HCT116 (cell line): ENCODE data around the gene VCX3B. TPM values are rescaled to one million over a fixed set of nuclear protein-coding genes. Genes with fewer than 3 reads are reported as not detected.

Experiments used
- ATAC-seq: fragments of 200-7000 bp; cut with Tn5 transposase; 2 replicates; pipeline ENCODE4 v1.9.1; 2020; ENCODE audit warnings: mild to moderate bottlenecking, moderate library complexity
- BruUV-seq: library from RNA; stranded (reverse); fragments of 400-500 nt; replicated peaks from 2 replicates; lab custom pipeline; 2021; lab: Mats Ljungman, UMichigan
- CTCF ChIA-PET: fragments of 300-600 bp; sonication (Branson Sonifier 250); formaldehyde crosslinking; loops from one replicate; lab custom pipeline; 2021; ENCODE audit warnings: antibody characterized with exemption; lab: Charles Lee
- POLR2A ChIA-PET: fragments of 300-600, 350-600 bp; sonication (Branson Sonifier 250); formaldehyde crosslinking; loops from one replicate; lab custom pipeline; 2021; ENCODE audit warnings: antibody characterized with exemption; lab: Charles Lee
- RAD21 ChIA-PET, 2 experiments: fragments of 300-600 bp; sonication (Branson Sonifier 250); formaldehyde crosslinking; loops; one replicate each; lab custom pipeline; 2023; ENCODE audit warnings: low total read pairs in 2 of 2; ENCODE audit not compliant: uncharacterized antibody in 2 of 2, unreplicated experiment in 2 of 2, low non-redundant PET in 1 of 2; lab: Charles Lee
- DNase-seq: peaks from one replicate; pipeline ENCODE4 v3.0.0-alpha.2; 2010; ENCODE audit warnings: low read depth, low spot score
- H2AFZ ChIP-seq: fragments of 200-600 bp; shearing (Covaris generic), sonication (generic); 2 replicates; pipeline ENCODE4 v1.6.1; 2017; ENCODE audit warnings: low read depth, mixed run types, mixed read lengths, antibody characterized with exemption, low read length; ENCODE audit not compliant: poor library complexity, severe bottlenecking
- H3K27ac ChIP-seq: 2 replicates; pipeline ENCODE4 v1.5.1; 2012; ENCODE audit warnings: low read depth, low read length
- H3K27me3 ChIP-seq: fragments of 200-600 bp; sonication (generic); 2 replicates; pipeline ENCODE4 v1.6.1; 2016; ENCODE audit warnings: mixed run types, low read length, mixed read lengths; ENCODE audit not compliant: insufficient read depth
- H3K36me3 ChIP-seq, 2 experiments: fragments of 200-500 bp in 1 of 2; fragments of 200-600 bp in 1 of 2; sonication (Bioruptor generic) in 1 of 2; sonication (generic) in 1 of 2; 2 replicates each; pipeline versions ENCODE4 v1.5.1 to v1.6.1; 2014 to 2016; ENCODE audit warnings: low read length in 2 of 2, inconsistent platforms in 1 of 2, mixed read lengths in 1 of 2, mixed run types in 1 of 2; ENCODE audit not compliant: insufficient read depth in 2 of 2, control insufficient read depth in 1 of 2
- H3K4me1 ChIP-seq, 2 experiments: fragments of 200-600 bp in 1 of 2; sonication (generic) in 1 of 2; 2 replicates each; pipeline versions ENCODE4 v1.5.1 to v1.6.1; 2012 to 2017; ENCODE audit warnings: low read length in 2 of 2, inconsistent platforms in 1 of 2, mild to moderate bottlenecking in 1 of 2, mixed read lengths in 1 of 2, mixed run types in 1 of 2, moderate library complexity in 1 of 2; ENCODE audit not compliant: insufficient read depth in 2 of 2, control insufficient read depth in 1 of 2
- H3K4me2 ChIP-seq: fragments of 200-600 bp; sonication (generic); 2 replicates; pipeline ENCODE4 v1.6.1; 2017; ENCODE audit warnings: mixed run types, low read length, mixed read lengths
- H3K4me3 ChIP-seq, 2 experiments: fragments of 200-600 bp in 1 of 2; sonication (generic) in 1 of 2; replicated peaks in 1 of 2; 2 replicates each; pipeline ENCODE4 v1.5.1; 2011 to 2016; ENCODE audit warnings: low read length in 2 of 2, control low read depth in 1 of 2, low read depth in 1 of 2, mild to moderate bottlenecking in 1 of 2, mixed read lengths in 1 of 2, mixed run types in 1 of 2
- H3K79me2 ChIP-seq: fragments of 200-600 bp; sonication (generic); 2 replicates; pipeline ENCODE4 v1.6.1; 2017; ENCODE audit warnings: mild to moderate bottlenecking, mixed run types, low read length, moderate library complexity, mixed read lengths; ENCODE audit not compliant: insufficient read depth
- H3K9ac ChIP-seq: fragments of 200-600 bp; sonication (generic); 2 replicates; pipeline ENCODE4 v1.6.1; 2016; ENCODE audit warnings: low read length, mixed read lengths
- H3K9me2 ChIP-seq: fragments of 200-600 bp; sonication (generic), shearing (Covaris generic); 2 replicates; pipeline ENCODE4 v1.6.1; 2017; ENCODE audit warnings: mixed run types, mild to moderate bottlenecking, moderate library complexity; ENCODE audit not compliant: insufficient read depth
- H3K9me3 ChIP-seq, 2 experiments: fragments of 200-500 bp in 1 of 2; fragments of 200-600 bp in 1 of 2; sonication (Bioruptor generic) in 1 of 2; sonication (generic) in 1 of 2; 2 replicates each; pipeline ENCODE4 v1.6.1; 2014 to 2017; ENCODE audit warnings: low read length in 2 of 2, mixed read lengths in 2 of 2, inconsistent platforms in 1 of 2, low read depth in 1 of 2, mild to moderate bottlenecking in 1 of 2, mixed run types in 1 of 2, moderate library complexity in 1 of 2; ENCODE audit not compliant: control insufficient read depth in 1 of 2, insufficient read depth in 1 of 2
- H4K20me1 ChIP-seq: fragments of 200-600 bp; sonication (generic), shearing (Covaris generic); 2 replicates; pipeline ENCODE4 v1.6.1; 2017; ENCODE audit warnings: mixed run types, mild to moderate bottlenecking, moderate library complexity; ENCODE audit not compliant: insufficient read depth
- CBX3 ChIP-seq: IDR thresholded peaks from 2 replicates; pipeline ENCODE4 v1.6.1; 2012; ENCODE audit warnings: low read depth
- CEBPB ChIP-seq: IDR thresholded peaks from 2 replicates; pipeline ENCODE4 v1.6.1; 2012; ENCODE audit warnings: low read depth
- EGR1 ChIP-seq: IDR thresholded peaks from 2 replicates; pipeline ENCODE4 v1.6.1; 2012; ENCODE audit warnings: low read depth
- ELF1 ChIP-seq: IDR thresholded peaks from 2 replicates; pipeline ENCODE4 v1.6.1; 2012; ENCODE audit warnings: low read depth, borderline replicate concordance
- JUND ChIP-seq: IDR thresholded peaks from 2 replicates; pipeline ENCODE4 v1.6.1; 2012
- POLR2A ChIP-seq: IDR thresholded peaks from 2 replicates; pipeline ENCODE4 v1.7.0; 2011; ENCODE audit warnings: borderline replicate concordance; ENCODE audit not compliant: insufficient read depth, insufficient read length; ENCODE audit errors: extremely low read depth
- POLR2AphosphoS5 ChIP-seq: IDR thresholded peaks from 2 replicates; pipeline ENCODE4 v1.6.1; 2011; ENCODE audit warnings: mild to moderate bottlenecking, low read depth, low read length, moderate library complexity
- SIN3A ChIP-seq: IDR thresholded peaks from 2 replicates; pipeline ENCODE4 v1.6.1; 2012; ENCODE audit warnings: low read depth
- SP1 ChIP-seq: IDR thresholded peaks from 2 replicates; pipeline ENCODE4 v1.6.1; 2012; ENCODE audit warnings: low read depth
- SRF ChIP-seq: IDR thresholded peaks from 2 replicates; pipeline ENCODE4 v1.6.1; 2012; ENCODE audit warnings: low read depth
- TCF7L2 ChIP-seq: IDR thresholded peaks from 2 replicates; pipeline ENCODE4 v1.7.0; 2011; ENCODE audit warnings: borderline replicate concordance, inconsistent platforms; ENCODE audit not compliant: insufficient read depth, insufficient read length; ENCODE audit errors: extremely low read depth
- ZBTB33 ChIP-seq: IDR thresholded peaks from 2 replicates; pipeline ENCODE4 v1.6.1; 2011; ENCODE audit warnings: mild to moderate bottlenecking, low read length, moderate library complexity; ENCODE audit not compliant: insufficient replicate concordance; ENCODE audit errors: extremely low read depth
- ZFX ChIP-seq: fragments of 450-650 bp; IDR thresholded peaks from 2 replicates; pipeline ENCODE4 v1.6.1; 2017
- intact Hi-C: fragments of 100-400 bp; cut with micrococcal nuclease; formaldehyde crosslinking; loops from 2 replicates; pipeline ENCODE4 v1.10.0; 2022
- total RNA-seq: library from RNA; stranded (reverse); gene quantifications from one replicate; pipeline ENCODE4 v1.2.1, GENCODE V29; 2021; ENCODE audit not compliant: unreplicated experiment
- TF ChIP-seq, protein P1 (sequence below): IDR thresholded peaks from 2 replicates; pipeline ENCODE4 v1.6.1; 2012
- TF ChIP-seq, protein P2 (sequence below), 3 experiments: fragments of 200-600 bp in 1 of 3; sonication (generic) in 1 of 3; IDR thresholded peaks in 2 of 3; conservative IDR thresholded peaks in 1 of 3; 2 replicates each; pipeline ENCODE4 v1.5.1; 2012 to 2017; ENCODE audit warnings: low read depth in 2 of 3, low read length in 2 of 3, antibody characterized with exemption in 1 of 3, borderline replicate concordance in 1 of 3, control low read depth in 1 of 3, mild to moderate bottlenecking in 1 of 3, mixed read lengths in 1 of 3, mixed run types in 1 of 3, moderate library complexity in 1 of 3; ENCODE audit not compliant: insufficient read depth in 1 of 3

VCX3B gene
- total RNA-seq, 1 experiment from 2014 or later, result not detected

DNA sequence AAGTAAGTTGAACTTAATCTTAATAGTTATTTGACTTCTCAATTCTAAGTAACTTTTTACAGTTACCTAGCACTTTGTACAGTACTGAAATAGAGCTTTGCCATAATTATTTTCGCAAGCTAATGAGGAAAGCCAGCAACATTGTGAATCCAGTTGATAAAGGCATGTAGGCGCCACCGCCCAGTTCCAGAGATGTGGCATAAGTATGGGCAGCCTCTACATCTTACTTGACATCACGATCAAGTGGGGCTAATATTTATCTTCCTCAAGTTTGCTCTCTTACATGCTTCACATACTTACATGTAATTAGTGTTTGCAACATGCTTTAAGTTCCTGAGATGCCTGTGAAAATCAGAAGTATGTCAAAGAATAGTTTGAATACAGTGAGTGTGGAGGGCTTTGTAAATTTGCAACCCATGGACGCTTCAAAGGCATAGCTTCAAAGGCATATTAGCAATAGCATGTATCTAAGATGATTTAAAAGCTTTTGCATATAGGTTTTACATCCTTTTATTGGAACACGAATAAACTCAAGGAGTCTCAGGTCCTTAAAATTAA lies 34.9 kb upstream of the VCX3B start:
- Histone ChIP-seq H3K4me1 (no peaks in the 10 kb centered on the region), H2AFZ (no peak overlapping the region), H3K9ac (no peak overlapping the region), H3K27me3 (no peaks in the 10 kb centered on the region), H3K9me3 (no peaks in the 10 kb centered on the region), H3K79me2 (no peaks in the 10 kb centered on the region), H3K4me2 (no peak overlapping the region), H3K4me3 (no peak overlapping the region), H4K20me1 (no peaks in the 10 kb centered on the region), H3K27ac (no peak overlapping the region), H3K9me2 (no peaks in the 10 kb centered on the region), H3K36me3 (no peaks in the 10 kb centered on the region)
- BruUV-seq, result no TSS peak
- ATAC-seq (no peak), DNase-seq (no peak)
- RAD21 ChIA-PET, result no interaction called here
- TF ChIP-seq EGR1 (no peak), JUND (no peak)
- CTCF ChIA-PET, result no interaction called here
- intact Hi-C loops, result no loop called here
- POLR2A ChIA-PET, result no interaction called here

- BruUV-seq, result no TSS peak
- Histone ChIP-seq H3K4me3 (no peak overlapping the region), H3K27ac (no peak overlapping the region), H2AFZ (no peak overlapping the region), H3K79me2 (no peaks in the 10 kb centered on the region), H3K4me2 (no peak overlapping the region), H3K27me3 (no peaks in the 10 kb centered on the region), H3K9me2 (no peaks in the 10 kb centered on the region), H4K20me1 (no peaks in the 10 kb centered on the region), H3K9ac (no peak overlapping the region), H3K36me3 (no peaks in the 10 kb centered on the region), H3K9me3 (no peaks in the 10 kb centered on the region), H3K4me1 (no peaks in the 10 kb centered on the region)
- DNase-seq (no peak), ATAC-seq (no peak)
- ChIA-PET RAD21 (no interaction called here), POLR2A (no interaction called here), CTCF (no interaction called here)
- intact Hi-C loops, result no loop called here
- TF ChIP-seq ZFX (no peak), TCF7L2 (no peak), ELF1 (no peak), SRF (no peak), POLR2AphosphoS5 (no peak), SP1 (no peak), SIN3A (no peak), POLR2A (no peak), JUND (no peak), CEBPB (no peak), ZBTB33 (no peak), CBX3 (no peak)
- TF ChIP-seq, protein P1, sequence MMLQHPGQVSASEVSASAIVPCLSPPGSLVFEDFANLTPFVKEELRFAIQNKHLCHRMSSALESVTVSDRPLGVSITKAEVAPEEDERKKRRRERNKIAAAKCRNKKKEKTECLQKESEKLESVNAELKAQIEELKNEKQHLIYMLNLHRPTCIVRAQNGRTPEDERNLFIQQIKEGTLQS, result no peak
- TF ChIP-seq, protein P2, sequence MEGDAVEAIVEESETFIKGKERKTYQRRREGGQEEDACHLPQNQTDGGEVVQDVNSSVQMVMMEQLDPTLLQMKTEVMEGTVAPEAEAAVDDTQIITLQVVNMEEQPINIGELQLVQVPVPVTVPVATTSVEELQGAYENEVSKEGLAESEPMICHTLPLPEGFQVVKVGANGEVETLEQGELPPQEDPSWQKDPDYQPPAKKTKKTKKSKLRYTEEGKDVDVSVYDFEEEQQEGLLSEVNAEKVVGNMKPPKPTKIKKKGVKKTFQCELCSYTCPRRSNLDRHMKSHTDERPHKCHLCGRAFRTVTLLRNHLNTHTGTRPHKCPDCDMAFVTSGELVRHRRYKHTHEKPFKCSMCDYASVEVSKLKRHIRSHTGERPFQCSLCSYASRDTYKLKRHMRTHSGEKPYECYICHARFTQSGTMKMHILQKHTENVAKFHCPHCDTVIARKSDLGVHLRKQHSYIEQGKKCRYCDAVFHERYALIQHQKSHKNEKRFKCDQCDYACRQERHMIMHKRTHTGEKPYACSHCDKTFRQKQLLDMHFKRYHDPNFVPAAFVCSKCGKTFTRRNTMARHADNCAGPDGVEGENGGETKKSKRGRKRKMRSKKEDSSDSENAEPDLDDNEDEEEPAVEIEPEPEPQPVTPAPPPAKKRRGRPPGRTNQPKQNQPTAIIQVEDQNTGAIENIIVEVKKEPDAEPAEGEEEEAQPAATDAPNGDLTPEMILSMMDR (IDR thresholded peaks at IDR 0.05 in 2 of 3, conservative IDR thresholded peaks at IDR 0.05 in 1 of 3; ENCODE audit: borderline replicate concordance in 1 of 3, insufficient read depth in 1 of 3, low read depth in 2 of 3, low read length in 2 of 3), result no peak
These were observed 34.2 kb upstream of the VCX3B start for GRCh38 chrX:8430444-8430843.
